ENCODE measurements around the gene SPTBN2.

DNA sequence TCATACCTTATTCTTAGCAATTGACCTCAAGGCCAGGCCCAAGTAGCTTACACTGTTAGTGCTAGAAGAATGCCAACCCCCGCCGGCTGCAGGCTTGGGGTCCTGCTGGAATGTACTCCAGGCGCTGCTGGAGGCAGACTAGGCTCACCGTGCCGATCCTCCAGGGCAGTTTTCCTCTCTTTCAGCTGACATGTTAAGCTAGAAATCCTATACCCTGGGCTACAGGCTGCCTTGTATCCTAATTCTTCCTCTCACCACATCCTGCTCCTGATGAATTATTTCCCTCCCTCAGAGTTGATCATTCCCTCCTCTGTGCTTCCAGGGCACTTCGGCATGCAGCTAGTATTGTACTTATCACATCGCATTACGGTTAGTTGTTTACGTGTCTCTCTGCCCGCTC is 3.4 kb downstream of the SPTBN2 start:
- no peak for TF ChIP-seq CTCF (IDR thresholded peaks at IDR 0.05; ENCODE audit: borderline replicate concordance, extremely low read depth, low read length, poor library complexity, severe bottlenecking)
- no peak for TF ChIP-seq EZH2 (IDR thresholded peaks at IDR 0.05; ENCODE audit: borderline replicate concordance, low read depth, low read length, severe bottlenecking)
